Ovary (tissue), 3 donors: ENCODE results near the gene FAM177B.

Experiments used
- EP300 ChIP-seq: sonication (generic); formaldehyde crosslinking; IDR thresholded peaks from one replicate; pipeline ENCODE4 v1.6.1; 2017; ENCODE audit warnings: antibody characterized with exemption
- POLR2A ChIP-seq: fragments of 450-650 bp; IDR thresholded peaks from one replicate; pipeline ENCODE4 v1.6.1; 2017; ENCODE audit warnings: antibody characterized with exemption, mild to moderate bottlenecking, moderate library complexity
- TF ChIP-seq, protein P1 (sequence below), 3 donors: fragments of 450-650 bp in 2 of 3; fragments of 200-600 bp in 1 of 3; IDR thresholded peaks; one replicate each; pipeline versions ENCODE4 v1.5.1 to v1.8.0; 2016 to 2022; ENCODE audit warnings: antibody characterized with exemption in 3 of 3, mild to moderate bottlenecking in 1 of 3
- donor health status: DM: no; HTN: no; CAD: no.

DNA sequence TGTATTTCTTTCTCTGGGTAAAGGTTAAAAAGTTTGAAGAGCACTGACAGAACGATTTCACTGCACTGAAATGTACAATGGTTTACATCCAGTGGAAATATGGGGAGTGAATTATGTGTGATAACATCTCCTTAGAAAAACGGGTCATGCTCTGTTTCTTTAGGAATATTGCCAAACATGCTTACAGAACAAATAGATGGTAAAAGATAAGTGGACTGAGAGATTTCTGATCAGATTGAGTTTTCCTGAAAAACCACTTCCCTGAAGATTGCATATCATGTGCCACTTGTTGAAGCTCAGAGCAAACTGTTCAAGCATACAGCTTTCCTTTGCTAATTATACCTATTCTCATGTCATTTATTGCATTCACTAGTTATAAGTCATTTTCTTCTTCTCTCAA, 47.9 kb downstream of the FAM177B start:
- TF ChIP-seq, protein P1, sequence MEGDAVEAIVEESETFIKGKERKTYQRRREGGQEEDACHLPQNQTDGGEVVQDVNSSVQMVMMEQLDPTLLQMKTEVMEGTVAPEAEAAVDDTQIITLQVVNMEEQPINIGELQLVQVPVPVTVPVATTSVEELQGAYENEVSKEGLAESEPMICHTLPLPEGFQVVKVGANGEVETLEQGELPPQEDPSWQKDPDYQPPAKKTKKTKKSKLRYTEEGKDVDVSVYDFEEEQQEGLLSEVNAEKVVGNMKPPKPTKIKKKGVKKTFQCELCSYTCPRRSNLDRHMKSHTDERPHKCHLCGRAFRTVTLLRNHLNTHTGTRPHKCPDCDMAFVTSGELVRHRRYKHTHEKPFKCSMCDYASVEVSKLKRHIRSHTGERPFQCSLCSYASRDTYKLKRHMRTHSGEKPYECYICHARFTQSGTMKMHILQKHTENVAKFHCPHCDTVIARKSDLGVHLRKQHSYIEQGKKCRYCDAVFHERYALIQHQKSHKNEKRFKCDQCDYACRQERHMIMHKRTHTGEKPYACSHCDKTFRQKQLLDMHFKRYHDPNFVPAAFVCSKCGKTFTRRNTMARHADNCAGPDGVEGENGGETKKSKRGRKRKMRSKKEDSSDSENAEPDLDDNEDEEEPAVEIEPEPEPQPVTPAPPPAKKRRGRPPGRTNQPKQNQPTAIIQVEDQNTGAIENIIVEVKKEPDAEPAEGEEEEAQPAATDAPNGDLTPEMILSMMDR (IDR thresholded peaks at IDR 0.05), result no peak
- TF ChIP-seq POLR2A (no peak), EP300 (no peak)
